OCI-LY3 (cell line): ENCODE data around the gene TLCD3B.

Source experiments
- CTCF ChIP-seq: fragments of 200-600, 300-600 bp; sonication (generic); IDR thresholded peaks from 2 replicates; pipeline ENCODE4 v1.5.1; 2014; ENCODE audit warnings: antibody characterized with exemption, low read length, low read depth
- EZH2phosphoT487 ChIP-seq: fragments of 200-600 bp; shearing (Covaris generic); IDR thresholded peaks from 2 replicates; pipeline ENCODE4 v1.6.1; 2018; ENCODE audit warnings: antibody characterized with exemption, mixed run types, low read depth

DNA sequence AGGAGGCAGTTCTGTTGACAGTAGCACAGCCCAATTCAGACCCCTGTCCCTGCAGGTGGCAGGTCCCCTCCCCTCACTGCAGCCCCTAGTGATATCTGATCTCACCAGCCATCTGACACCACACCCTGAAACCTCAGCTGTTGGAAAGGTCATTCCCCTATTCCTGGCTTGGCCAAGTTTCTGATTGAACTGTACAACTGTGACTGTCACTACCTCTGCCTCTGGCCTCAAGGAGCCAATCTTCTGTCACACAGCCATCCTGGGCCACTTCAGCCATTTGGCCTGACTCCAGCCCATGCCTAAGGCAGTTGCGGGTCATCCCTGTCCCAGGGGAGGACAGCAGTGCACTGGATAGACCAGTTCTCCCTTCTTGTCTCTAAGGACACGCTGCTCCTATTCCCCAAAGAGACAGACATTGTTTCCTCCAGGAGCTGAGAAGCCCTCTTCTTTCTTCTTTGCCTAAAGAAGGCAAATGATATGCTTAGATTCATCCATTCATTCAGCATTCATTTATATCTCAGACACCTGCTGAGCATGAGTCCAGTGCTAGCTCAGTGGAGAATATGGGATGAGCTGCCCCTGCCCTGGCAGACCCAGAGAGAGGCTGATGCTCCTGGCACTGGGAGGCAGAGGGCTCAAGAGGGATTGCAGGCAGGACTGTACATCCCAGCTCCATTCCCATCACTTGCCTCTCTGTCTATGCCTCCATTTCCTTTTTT lies 29.9 kb upstream of the TLCD3B start:
- no peak for TF ChIP-seq EZH2phosphoT487
- no peak for TF ChIP-seq CTCF
